Erythroblast (primary cell): ENCODE data around the gene BASP1.
"Not testable (repeated sequence)": the region's sequence is repeated elsewhere in the genome, so short reads cannot be mapped to it uniquely, and the experiment has no call there.

Experiments
- DNase-seq, 2 experiments: peaks; one replicate each; lab custom pipeline; 2025; lab: John Stamatoyannopoulos, UW
- GATA1 ChIP-seq: IDR thresholded peaks from 2 replicates; pipeline ENCODE4 v1.6.1; 2011; ENCODE audit warnings: low read depth, mild to moderate bottlenecking, control low read depth, low read length, moderate library complexity
- POLR2A ChIP-seq: IDR thresholded peaks from 2 replicates; pipeline ENCODE4 v1.6.1; 2011; ENCODE audit warnings: mild to moderate bottlenecking, low read length

The BASP1 gene

DNA sequence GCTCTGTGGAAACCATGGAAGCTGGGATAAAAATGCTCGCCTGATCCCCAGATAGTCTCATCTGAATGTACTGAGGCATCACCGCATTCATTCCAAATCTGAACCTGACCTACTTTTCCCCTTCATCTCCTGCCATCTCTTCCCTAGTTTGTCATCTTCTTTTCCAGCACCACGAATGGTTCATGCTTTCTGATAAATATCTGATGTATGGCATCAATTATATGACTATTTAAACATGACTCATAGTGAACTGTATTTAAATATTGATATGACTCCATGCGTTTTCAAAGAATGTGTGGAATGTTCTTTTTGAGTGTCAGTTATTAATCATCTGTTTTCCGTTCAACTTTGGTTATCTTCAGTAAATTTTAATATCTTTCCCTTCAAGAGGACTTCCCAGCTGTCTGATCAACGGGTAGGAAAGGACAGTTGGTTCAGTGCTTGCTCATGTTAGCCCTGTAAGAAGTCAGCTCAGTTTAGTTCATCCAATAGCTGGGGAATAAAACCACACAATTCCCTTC is 21.1 kb downstream of the BASP1 start:
- no peak for DNase-seq

DNA sequence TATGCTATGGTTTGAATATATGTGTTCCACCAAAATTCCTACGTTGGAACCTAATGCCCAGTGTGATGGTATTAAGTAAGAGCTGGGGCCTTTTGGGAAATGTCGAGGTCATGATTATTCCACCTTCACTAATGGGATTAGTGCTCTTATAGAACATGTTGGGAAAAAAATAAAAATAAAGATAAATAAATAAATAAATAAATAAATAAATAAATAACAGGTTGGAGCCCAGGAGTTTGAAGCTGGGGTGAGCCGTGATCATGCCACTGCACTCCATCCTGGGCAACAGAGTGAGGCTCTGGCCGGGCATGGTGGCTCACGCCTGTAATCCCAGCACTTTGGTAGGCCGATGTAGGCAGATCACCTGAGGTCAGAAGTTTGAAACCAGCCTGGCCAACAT is 22.5 kb downstream of the BASP1 start:
- no peak for DNase-seq
- TF ChIP-seq GATA1 = no peak
- no peak for TF ChIP-seq POLR2A

More for the DNA sequence above, 21.1 kb downstream of the BASP1 start:
- TF ChIP-seq GATA1 = no peak
- no peak for TF ChIP-seq POLR2A

- no peak for TF ChIP-seq GATA1
- no peak for TF ChIP-seq POLR2A
- DNase-seq = no peak
Observed at GRCh38 chr5:17240487-17240886, 23.1 kb downstream of the BASP1 start.

DNA sequence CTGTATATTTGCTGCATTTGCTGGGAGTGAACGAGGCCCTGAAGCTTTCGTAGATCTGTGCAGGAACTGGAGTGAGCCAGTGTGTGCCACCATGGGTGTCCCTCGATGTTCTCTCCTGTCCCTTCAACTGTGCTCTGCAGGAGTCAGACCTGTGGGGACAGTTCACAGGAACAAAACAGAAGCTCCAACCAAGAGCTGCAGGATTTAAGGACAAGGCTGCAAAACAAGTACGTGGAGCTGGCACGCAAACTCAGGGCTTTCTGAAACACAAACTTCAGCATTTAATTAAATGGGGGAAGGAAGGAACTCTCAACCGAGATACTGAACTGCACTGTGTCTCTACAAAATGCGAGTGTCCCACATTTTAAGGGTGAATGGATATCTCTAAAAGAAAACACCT is 24.2 kb downstream of the BASP1 start:
- no peak for DNase-seq
- no peak for TF ChIP-seq GATA1

- DNase-seq = no peak
- TF ChIP-seq GATA1 (no peak), POLR2A (no peak)
Observed at GRCh38 chr5:17243287-17244063, 26.0 kb downstream of the BASP1 start.

GRCh38 chr5:17249029-17249634 is 31.7 kb downstream of the BASP1 start:
- TF ChIP-seq GATA1 = no peak
- no peak for TF ChIP-seq POLR2A
- no peak for DNase-seq

GRCh38 chr5:17249841-17250240 is 32.4 kb downstream of the BASP1 start:
- not testable (repeated sequence) for DNase-seq

DNA sequence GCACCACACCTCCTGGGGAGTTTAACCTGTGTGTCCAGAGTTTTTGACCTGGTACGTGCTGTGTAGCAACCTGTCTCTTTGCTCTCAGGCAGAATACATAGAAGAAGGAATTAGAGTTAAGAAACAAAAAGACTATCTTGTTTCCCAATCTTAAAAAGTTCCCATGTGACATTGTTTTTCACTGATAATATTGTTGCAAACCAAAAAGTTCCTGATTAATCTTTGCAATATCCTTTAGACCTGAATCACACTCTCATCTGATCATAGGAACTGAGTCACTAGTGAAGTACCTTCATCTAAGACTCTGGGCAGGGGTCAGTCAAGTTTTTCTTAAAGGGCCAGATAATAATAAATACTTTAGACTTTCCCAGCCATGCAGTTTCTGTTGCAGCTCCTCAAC is 35.1 kb downstream of the BASP1 start:
- DNase-seq = no peak
- TF ChIP-seq POLR2A = no peak
- TF ChIP-seq GATA1 = no peak

DNA sequence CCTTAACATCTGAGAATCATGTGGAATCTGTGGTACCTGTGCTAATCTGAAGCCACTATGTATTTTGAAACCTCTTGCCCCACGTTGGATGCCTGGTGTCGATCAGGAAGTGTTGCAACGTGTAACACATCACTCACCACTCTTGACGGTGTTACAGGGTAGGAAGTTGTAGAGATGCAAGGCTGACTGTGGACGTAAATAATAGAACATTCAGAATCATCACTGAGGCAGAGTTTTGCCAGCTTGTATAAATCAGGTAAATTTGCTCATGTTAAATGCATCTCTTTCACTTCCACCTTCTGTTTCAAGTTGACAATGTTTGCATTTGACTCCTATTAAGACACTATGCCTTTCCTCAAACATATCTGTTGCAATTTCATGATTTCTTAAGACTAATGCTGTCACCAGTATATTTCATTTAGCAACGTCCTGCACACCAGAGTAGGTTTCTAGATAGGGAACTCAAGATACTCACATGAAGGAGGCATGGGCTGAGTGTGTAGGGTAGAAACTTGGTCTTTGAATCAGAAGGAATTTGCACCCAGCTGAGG is 38.1 kb downstream of the BASP1 start:
- TF ChIP-seq POLR2A (no peak), GATA1 (no peak)
- no peak for DNase-seq

DNA sequence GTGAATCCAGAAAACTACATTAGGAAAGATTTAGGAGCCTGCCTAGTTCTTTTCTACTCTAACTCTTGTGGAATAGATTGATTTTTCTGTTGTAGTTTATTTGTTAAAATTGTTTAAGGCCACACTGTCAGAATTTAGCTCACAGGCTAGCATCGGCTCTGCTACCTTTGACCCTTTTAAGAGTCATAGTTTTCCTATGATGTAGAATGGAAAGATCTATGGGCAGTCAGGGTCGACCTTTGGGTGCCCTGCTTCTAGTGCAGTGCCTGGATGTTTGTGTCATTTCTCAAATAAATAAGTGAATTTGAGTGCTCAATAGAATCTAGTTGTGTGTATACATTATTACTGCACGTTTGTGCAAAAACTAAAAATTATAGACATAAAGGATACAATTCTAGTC is 38.7 kb downstream of the BASP1 start:
- DNase-seq = no peak
- TF ChIP-seq POLR2A (no peak), GATA1 (no peak)

DNA sequence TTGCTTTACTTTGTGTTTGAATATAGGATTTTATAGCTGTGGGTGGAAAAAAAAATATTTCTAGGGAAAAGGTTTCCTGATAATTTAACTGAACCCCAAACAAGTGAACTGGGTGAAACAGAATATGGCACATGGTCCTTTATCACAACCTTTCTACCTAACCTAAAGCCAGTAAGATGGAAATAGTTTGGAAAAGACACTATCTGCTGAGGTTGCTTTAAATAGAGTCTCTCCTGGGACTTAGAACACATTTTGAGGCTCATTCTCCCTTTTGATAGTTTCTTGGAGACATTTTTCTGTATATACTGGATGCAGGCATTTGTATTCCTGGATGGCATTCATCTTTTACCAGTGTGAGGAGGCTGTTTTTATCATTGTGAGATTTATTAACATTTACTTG is 39.4 kb downstream of the BASP1 start:
- DNase-seq = no peak
- TF ChIP-seq POLR2A = no peak
- TF ChIP-seq GATA1 = no peak

DNA sequence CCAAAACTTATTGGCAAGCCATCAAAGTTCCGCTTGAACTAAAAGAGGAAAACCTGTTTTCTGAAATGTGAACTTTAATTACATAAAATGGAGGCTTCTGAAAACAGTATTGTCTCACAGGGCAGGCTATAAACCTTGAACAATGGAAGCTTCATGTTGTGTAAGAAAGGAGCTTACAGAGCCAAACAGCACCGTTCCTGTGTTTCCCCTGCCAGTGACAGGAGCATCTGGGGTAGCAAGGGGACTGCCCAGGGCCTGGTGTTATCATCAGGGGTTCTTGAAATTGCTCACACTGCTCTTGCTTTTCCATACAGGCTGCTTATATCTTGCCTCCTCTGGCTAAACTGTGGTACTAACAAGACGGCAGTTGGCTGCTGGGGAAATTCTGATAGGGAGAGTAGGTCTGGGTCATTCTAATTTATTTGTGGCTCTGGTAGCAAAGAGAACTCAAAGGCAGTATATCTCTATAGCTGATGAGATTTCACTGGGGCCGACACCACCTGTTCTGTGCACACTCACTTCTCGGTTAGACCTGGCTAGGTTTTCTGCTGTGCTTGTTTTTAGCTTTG is 40.4 kb downstream of the BASP1 start:
- no peak for TF ChIP-seq POLR2A
- no peak for DNase-seq

DNA sequence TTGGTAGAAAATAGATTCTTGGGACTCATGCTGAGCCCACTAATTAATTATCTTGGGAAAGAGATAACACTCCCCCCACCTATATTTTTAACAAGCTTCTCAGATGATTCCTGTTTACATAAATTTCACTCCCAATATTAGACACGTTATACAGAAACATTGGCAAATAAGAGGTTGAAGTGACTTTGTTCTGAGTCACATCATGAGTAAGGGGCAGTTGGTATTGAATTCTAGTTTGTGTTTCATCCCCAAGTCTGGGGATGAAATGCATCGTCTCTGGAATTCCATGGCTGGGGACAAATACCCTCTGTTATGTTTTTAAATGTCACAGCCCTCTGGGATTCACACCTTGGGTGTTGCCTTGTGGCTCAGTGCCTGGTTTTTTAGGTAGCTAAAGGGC is 41.0 kb downstream of the BASP1 start:
- no peak for DNase-seq
- TF ChIP-seq GATA1 (no peak), POLR2A (no peak)

GRCh38 chr5:17259012-17259411 is 41.6 kb downstream of the BASP1 start:
- DNase-seq = not testable (repeated sequence)
